Endothelial cell of umbilical vein (primary cell): Measurements from ENCODE around the gene TTLL4. TPM values are rescaled to one million over a fixed set of nuclear protein-coding genes. Genes with fewer than 3 reads are reported as not detected.

Source experiments
- BruUV-seq: library from RNA; stranded (reverse); fragments of 400-500 nt; replicated peaks from 2 replicates; lab custom pipeline; 2021; lab: Mats Ljungman, UMichigan
- CTCF ChIA-PET: fragments of 300-600, 350-600 bp; sonication (Branson Sonifier 250); formaldehyde crosslinking; loops from one replicate; lab custom pipeline; 2021; ENCODE audit warnings: antibody characterized with exemption, inconsistent platforms; lab: Charles Lee
- POLR2A ChIA-PET: fragments of 300-600, 350-600 bp; sonication (Branson Sonifier 250); formaldehyde crosslinking; loops from one replicate; lab custom pipeline; 2021; ENCODE audit warnings: antibody characterized with exemption, inconsistent platforms; lab: Charles Lee
- DNase-seq: peaks from one replicate; pipeline ENCODE4 v3.0.0-alpha.2; 2011; ENCODE audit warnings: low read depth, low spot score
- FAIRE-seq: peaks from 2 replicates; lab custom pipeline; 2011; peaks lifted over from hg19 to GRCh38; lab: Jason Lieb, UNC
- H2AFZ ChIP-seq: 2 replicates; pipeline ENCODE4 v1.6.0; 2012; ENCODE audit warnings: low read depth, low read length, control low read depth, inconsistent platforms
- H3K27ac ChIP-seq: 2 replicates; pipeline ENCODE4 v1.5.1; 2011; ENCODE audit warnings: low read depth, mild to moderate bottlenecking, control low read depth, low read length, moderate library complexity; ENCODE audit not compliant: insufficient read depth
- H3K27me3 ChIP-seq, 2 experiments: 2 replicates each; pipeline versions ENCODE4 v1.6.0 to v1.6.1; 2011; ENCODE audit warnings: low read length in 2 of 2, mixed read lengths in 1 of 2; ENCODE audit not compliant: control insufficient read depth in 2 of 2, insufficient read depth in 2 of 2
- H3K36me3 ChIP-seq, 2 experiments: 2 replicates in 1 of 2; 3 replicates in 1 of 2; pipeline ENCODE4 v1.5.1; 2011; ENCODE audit warnings: low read length in 2 of 2, mild to moderate bottlenecking in 1 of 2, moderate library complexity in 1 of 2; ENCODE audit not compliant: control insufficient read depth in 2 of 2, insufficient read depth in 2 of 2; ENCODE audit errors: extremely low read depth in 1 of 2
- H3K4me1 ChIP-seq: 3 replicates; pipeline ENCODE4 v1.5.1; 2011; ENCODE audit warnings: mild to moderate bottlenecking, low read length; ENCODE audit not compliant: control insufficient read depth, insufficient read depth; ENCODE audit errors: extremely low read depth
- H3K4me2 ChIP-seq: 2 replicates; pipeline ENCODE4 v1.6.1; 2011; ENCODE audit warnings: low read length, control low read depth, mixed read lengths; ENCODE audit not compliant: insufficient read depth
- H3K4me3 ChIP-seq, 3 experiments: fragments of 200-600 bp in 1 of 3; sonication (generic), shearing (Covaris generic) in 1 of 3; replicated peaks in 1 of 3; 2 replicates each; pipeline ENCODE4 v1.5.1; 2011 to 2016; ENCODE audit warnings: control low read depth in 3 of 3, low read length in 3 of 3, mild to moderate bottlenecking in 2 of 3, inconsistent platforms in 1 of 3, low read depth in 1 of 3, moderate library complexity in 1 of 3; ENCODE audit not compliant: insufficient read depth in 1 of 3
- H3K79me2 ChIP-seq: 2 replicates; pipeline ENCODE4 v1.6.0; 2012; ENCODE audit warnings: low read length, inconsistent platforms; ENCODE audit not compliant: control insufficient read depth, insufficient read depth
- H3K9ac ChIP-seq: replicated peaks from 2 replicates; pipeline ENCODE3; 2011; ENCODE audit warnings: low read length, control low read depth; ENCODE audit not compliant: insufficient read depth; ENCODE audit errors: extremely low read depth
- H3K9me1 ChIP-seq: replicated peaks from 3 replicates; pipeline ENCODE4 v1.6.0; 2011; ENCODE audit warnings: mild to moderate bottlenecking, low read length; ENCODE audit not compliant: control insufficient read depth, insufficient read depth; ENCODE audit errors: extremely low read depth
- H3K9me3 ChIP-seq: replicated peaks from 2 replicates; pipeline ENCODE4 v1.5.1; 2012; ENCODE audit warnings: low read length, inconsistent platforms; ENCODE audit not compliant: control insufficient read depth, insufficient read depth
- H4K20me1 ChIP-seq: replicated peaks from 2 replicates; pipeline ENCODE3; 2011; ENCODE audit warnings: mild to moderate bottlenecking, low read length; ENCODE audit not compliant: control insufficient read depth, insufficient read depth; ENCODE audit errors: extremely low read depth
- CTCF ChIP-seq, 2 donors: IDR thresholded peaks; 1 replicate in 1 of 2; 2 replicates in 1 of 2; pipeline ENCODE4 v1.5.1; 2011; ENCODE audit warnings: low read length in 2 of 2, mild to moderate bottlenecking in 2 of 2, moderate library complexity in 2 of 2, control low read depth in 1 of 2, inconsistent platforms in 1 of 2, low read depth in 1 of 2; ENCODE audit not compliant: insufficient read depth in 1 of 2; ENCODE audit errors: extremely low read depth in 1 of 2
- EZH2 ChIP-seq: IDR thresholded peaks from 2 replicates; pipeline ENCODE4 v1.6.1; 2012; ENCODE audit warnings: borderline replicate concordance, low read depth, mild to moderate bottlenecking, moderate library complexity, low read length, inconsistent platforms; ENCODE audit not compliant: severe bottlenecking
- GATA2 ChIP-seq: IDR thresholded peaks from 2 replicates; pipeline ENCODE4 v1.7.0; 2011; ENCODE audit warnings: low read depth, mild to moderate bottlenecking, moderate library complexity, mixed read lengths, low read length; ENCODE audit not compliant: insufficient read length, insufficient read depth
- JUN ChIP-seq: IDR thresholded peaks from 2 replicates; pipeline ENCODE4 v1.6.1; 2011; ENCODE audit warnings: borderline replicate concordance, low read depth; ENCODE audit not compliant: insufficient read length, insufficient read depth
- MYC ChIP-seq: IDR thresholded peaks from one replicate; pipeline ENCODE4 v1.6.1; 2011; ENCODE audit warnings: mild to moderate bottlenecking, low read depth, low read length
- POLR2A ChIP-seq: IDR thresholded peaks from 2 replicates; pipeline ENCODE4 v1.6.1; 2012; ENCODE audit warnings: low read depth, mild to moderate bottlenecking, control low read depth, low read length
- POLR2AphosphoS5 ChIP-seq: IDR thresholded peaks from 2 replicates; pipeline ENCODE4 v1.6.1; 2012; ENCODE audit warnings: low read depth, mild to moderate bottlenecking, control low read depth, low read length, moderate library complexity; ENCODE audit not compliant: insufficient read depth
- dilution Hi-C: fragments of 300-500 bp; cut with MboI; formaldehyde crosslinking; loops from one replicate; pipeline ENCODE4 v1.15.0; 2019; ENCODE audit warnings: low sequenced_read_pairs; ENCODE audit not compliant: extremely low pct_ligation_motif_present
- intact Hi-C: fragments of 100-400 bp; cut with micrococcal nuclease; formaldehyde crosslinking; loops from one replicate; pipeline ENCODE4 v1.10.0; 2022
- polyA plus RNA-seq, 4 experiments: library from polyadenylated mRNA; depleted of rRNA in 3 of 4; stranded (reverse) in 3 of 4; unstranded in 1 of 4; fragments of >200 nt; gene quantifications; 2 replicates each; pipeline versions ENCODE4 v1.2.1 to v1.2.3, GENCODE V29; 2011 to 2012; ENCODE audit warnings: missing spikeins in 1 of 4
- total RNA-seq: library from RNA; stranded (reverse); gene quantifications from 2 replicates; pipeline ENCODE4 v1.2.3, GENCODE V29; 2021

TTLL4 gene
- total and polyA plus RNA-seq, 2 donors (not counting 3 experiments of a cell fraction or from before 2014, with no cell fraction given): 26.7 to 45.0 TPM

DNA sequence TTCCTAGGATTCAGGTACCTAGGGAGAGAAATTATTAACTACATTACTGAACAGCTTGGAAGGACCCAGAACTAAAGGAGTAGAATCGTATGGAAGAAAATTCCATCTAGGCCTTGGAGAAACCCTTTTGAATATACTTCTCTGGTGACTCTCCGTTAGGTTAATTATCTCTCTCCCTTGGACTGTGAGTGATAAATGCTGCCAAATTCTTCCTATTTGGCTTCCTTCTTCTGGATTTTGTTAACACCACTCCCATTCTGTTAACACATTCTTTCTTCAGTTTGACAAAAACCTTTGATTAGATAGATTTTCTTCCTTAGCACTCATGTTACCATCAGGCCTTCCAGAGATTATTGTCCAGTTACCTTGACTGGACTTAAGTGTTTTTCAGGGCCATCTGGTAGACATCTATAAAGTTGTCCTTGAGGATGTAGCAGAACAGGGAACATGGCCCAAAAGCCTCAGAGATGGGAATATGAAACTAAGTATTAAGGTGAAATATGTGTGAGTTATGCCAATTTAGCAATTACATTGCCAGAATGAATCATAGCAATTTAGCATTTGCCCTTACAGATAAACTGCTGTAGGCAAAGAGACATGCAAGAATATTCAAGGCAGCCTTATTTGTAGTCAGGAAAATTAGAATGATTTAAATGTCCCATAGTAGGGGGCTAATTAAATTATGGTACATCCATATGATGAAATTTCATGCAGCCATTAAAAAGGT is 78.1 kb downstream of the TTLL4 start:
- no peak overlapping the region for H3K4me2 ChIP-seq
- no peak for TF ChIP-seq EZH2
- no peak for TF ChIP-seq POLR2A
- no peak for TF ChIP-seq JUN
- no peak for TF ChIP-seq MYC
- no peak for TF ChIP-seq CTCF (IDR thresholded peaks at IDR 0.05; ENCODE audit: extremely low read depth in 1 of 2, insufficient read depth in 1 of 2, low read depth in 1 of 2, low read length in 2 of 2)
- no peak for TF ChIP-seq GATA2
- no peak for TF ChIP-seq POLR2AphosphoS5
- CTCF ChIA-PET: no interaction called here
- no peaks in the 10 kb centered on the region for H3K4me1 ChIP-seq
- H2AFZ ChIP-seq: no peak overlapping the region
- H3K9me3 ChIP-seq: no peaks in the 10 kb centered on the region
- no peak overlapping the region for H3K4me3 ChIP-seq
- H3K27ac ChIP-seq: no peak overlapping the region
- H3K9ac ChIP-seq: no peak overlapping the region
- H3K36me3 ChIP-seq: no peaks in the 10 kb centered on the region
- H3K79me2 ChIP-seq: no peaks in the 10 kb centered on the region
- dilution Hi-C loops: no loop called here
- no peaks in the 10 kb centered on the region for H3K9me1 ChIP-seq
- DNase-seq (no peak), FAIRE-seq (no peak)
- POLR2A ChIA-PET: no interaction called here
- intact Hi-C loops: no loop called here
- no peaks in the 10 kb centered on the region for H4K20me1 ChIP-seq
- peaks cover 0 to 2% of the 10 kb centered on the region in 2 experiments for H3K27me3 ChIP-seq
- no TSS peak for BruUV-seq
